Measurements from ENCODE around the gene DIAPH2.

The DIAPH2 gene

DNA sequence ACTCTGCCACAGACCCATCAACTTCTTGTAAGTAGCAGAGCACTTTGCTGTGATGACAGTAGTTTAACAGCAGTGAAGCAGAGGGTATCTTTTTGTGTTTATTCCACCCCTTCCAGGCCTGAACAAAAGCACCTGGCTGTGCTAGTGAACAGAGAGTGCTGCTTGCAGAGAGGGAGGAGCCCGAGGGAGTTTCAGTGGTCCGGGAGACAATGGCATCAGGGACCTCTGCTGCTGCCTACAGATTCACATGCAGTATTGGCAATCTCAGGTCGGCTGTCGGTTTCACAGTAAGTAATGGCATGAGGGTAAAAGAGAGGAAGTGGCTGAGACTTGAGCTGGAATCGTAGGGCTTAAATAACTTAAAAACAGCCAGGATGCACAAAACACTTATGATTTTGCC lies 954.9 kb downstream of the DIAPH2 start:
- H4K20me1 ChIP-seq = no peaks in the 10 kb centered on the region
- no peak overlapping the region for H3K4me3 ChIP-seq
- no peak overlapping the region for H3K9ac ChIP-seq
- H3K36me3 ChIP-seq = no peaks in the 10 kb centered on the region
- no peaks in the 10 kb centered on the region for H3K9me3 ChIP-seq
- no peak overlapping the region for H3K4me2 ChIP-seq
- no peak for TF ChIP-seq Cebpa-rat (IDR thresholded peaks at IDR 0.05)
- H3K27me3 ChIP-seq = peaks cover 62% of the 10 kb centered on the region
- H3K27ac ChIP-seq = no peak overlapping the region
- H3K4me1 ChIP-seq = no peaks in the 10 kb centered on the region

Data from BLaER1 (cell line).